Activated naive CD8-positive, alpha-beta T cell treated with anti-CD3 and anti-CD28 coated beads, Interleukin-2, amount 10 ng/mL, durations not matched to agents 7 days and 5 days (primary cell): ENCODE data around the gene MYH15. TPM values are rescaled to one million over a fixed set of nuclear protein-coding genes. Genes with fewer than 3 reads are reported as not detected.
A peak's percentile ranks its signal among the peaks of the same experiment; 100 is the strongest.

Experiments used
- ATAC-seq: fragments of 150-1000 bp; cut with Tn5 transposase; one replicate; pipeline ENCODE4 v1.10.0; 2021; ENCODE audit warnings: low read depth, moderate library complexity
- POLR2A ChIA-PET: fragments of 350-600 bp; sonication (Branson Sonifier 250); formaldehyde crosslinking; loops from one replicate; lab custom pipeline; 2021; ENCODE audit warnings: antibody characterized with exemption; lab: Charles Lee
- DNase-seq: peaks from one replicate; pipeline ENCODE4 v3.0.0; 2021
- H3K27ac Mint-ChIP-seq: one replicate; pipeline ENCODE4 v1.8.0; 2022; ENCODE audit warnings: mild to moderate bottlenecking, mixed read lengths
- H3K27me3 Mint-ChIP-seq: one replicate; pipeline ENCODE4 v1.8.0; 2022; ENCODE audit warnings: mild to moderate bottlenecking, moderate library complexity, mixed read lengths
- H3K36me3 Mint-ChIP-seq: one replicate; pipeline ENCODE4 v1.8.0; 2021; ENCODE audit warnings: mild to moderate bottlenecking, mixed read lengths
- H3K4me1 Mint-ChIP-seq: one replicate; pipeline ENCODE4 v1.8.0; 2021; ENCODE audit warnings: mixed read lengths
- H3K4me3 Mint-ChIP-seq: one replicate; pipeline ENCODE4 v1.8.0; 2022; ENCODE audit warnings: mild to moderate bottlenecking, moderate library complexity, mixed read lengths
- H3K9me3 Mint-ChIP-seq: one replicate; pipeline ENCODE4 v1.8.0; 2021; ENCODE audit warnings: mixed read lengths
- total RNA-seq, 2 experiments: library from RNA; stranded (reverse); gene quantifications; one replicate each; pipeline ENCODE4 v1.2.3, GENCODE V29; 2021

MYH15 gene
- total RNA-seq, 2 experiments from 2014 or later = 0.17 to 0.26 TPM

DNA sequence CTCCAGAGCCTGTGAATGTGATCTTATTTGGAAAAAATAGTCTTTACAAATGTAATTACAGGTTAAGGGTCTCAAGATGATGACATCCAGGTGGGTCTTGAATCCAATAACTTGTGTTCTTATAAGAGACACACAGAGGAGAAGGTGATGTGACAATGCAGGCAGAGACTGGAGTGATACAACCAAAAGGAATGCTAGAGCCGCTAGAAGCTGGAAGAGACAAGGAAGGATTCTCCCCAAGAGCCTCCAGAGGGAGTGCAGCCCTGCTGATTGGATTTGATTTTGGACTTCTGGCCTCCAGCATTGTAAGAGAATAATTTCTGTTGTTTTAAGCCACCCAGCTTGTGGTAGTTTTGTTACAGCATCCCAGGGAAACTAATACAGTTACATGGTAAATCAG is 9.7 kb downstream of the MYH15 start:
- H3K4me1 Mint-ChIP-seq = no peaks in the 10 kb centered on the region
- POLR2A ChIA-PET = no interaction called here
- no peaks in the 10 kb centered on the region for H3K36me3 Mint-ChIP-seq
- no peak overlapping the region for H3K27ac Mint-ChIP-seq
- no peaks in the 10 kb centered on the region for H3K9me3 Mint-ChIP-seq
- DNase-seq (no peak), ATAC-seq (no peak)
- no peak overlapping the region for H3K4me3 Mint-ChIP-seq
- H3K27me3 Mint-ChIP-seq = peaks cover 3% of the 10 kb centered on the region

DNA sequence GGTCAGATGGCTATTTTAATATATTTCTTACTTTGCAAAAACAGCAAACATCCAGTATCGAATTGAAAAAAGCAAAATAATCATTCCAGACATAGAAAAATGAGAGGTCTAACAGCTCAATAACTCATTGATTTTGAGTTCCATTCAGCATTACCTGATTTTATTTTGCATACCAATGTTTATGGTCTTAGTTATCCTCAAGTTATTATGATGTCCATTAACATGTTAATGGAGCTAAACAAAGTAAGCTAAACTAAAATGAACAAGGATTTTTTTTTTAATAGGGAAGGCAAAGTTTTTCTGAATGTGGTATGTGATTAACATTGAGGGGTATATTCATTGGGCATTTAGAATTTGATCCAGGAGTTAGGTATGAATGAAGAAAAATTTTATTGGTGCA is 13.1 kb downstream of the MYH15 start:
- POLR2A ChIA-PET = no interaction called here
- Mint-ChIP-seq H3K27me3 (peaks cover 1% of the 10 kb centered on the region), H3K9me3 (no peaks in the 10 kb centered on the region), H3K4me3 (no peak overlapping the region), H3K36me3 (no peaks in the 10 kb centered on the region), H3K4me1 (no peaks in the 10 kb centered on the region), H3K27ac (no peak overlapping the region)
- no peak for ATAC-seq
- DNase-seq = no peak

DNA sequence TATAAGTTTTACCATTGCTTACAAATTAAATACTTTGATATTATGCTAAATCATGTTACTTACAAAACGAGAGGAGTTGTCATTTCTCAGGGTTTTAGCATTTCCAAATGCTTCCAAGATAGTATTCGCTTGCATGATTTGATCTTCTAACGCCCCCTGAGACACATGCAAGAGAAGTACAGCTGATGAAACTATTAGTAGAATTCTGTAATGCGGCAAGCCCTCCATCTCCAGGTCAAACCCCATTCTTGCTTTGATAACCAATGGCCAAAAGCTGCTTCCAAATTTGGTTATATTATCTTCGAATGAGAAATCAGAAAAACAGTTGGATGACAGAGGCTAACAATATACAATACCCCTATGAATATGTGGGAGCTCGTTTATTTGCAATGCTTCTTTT is 14.7 kb downstream of the MYH15 start:
- no peak overlapping the region for H3K27ac Mint-ChIP-seq
- peaks cover 3% of the 10 kb centered on the region for H3K27me3 Mint-ChIP-seq
- no peaks in the 10 kb centered on the region for H3K4me1 Mint-ChIP-seq
- POLR2A ChIA-PET = no interaction called here
- DNase-seq (no peak), ATAC-seq (no peak)
- H3K9me3 Mint-ChIP-seq = no peaks in the 10 kb centered on the region
- H3K36me3 Mint-ChIP-seq = no peaks in the 10 kb centered on the region
- no peak overlapping the region for H3K4me3 Mint-ChIP-seq

DNA sequence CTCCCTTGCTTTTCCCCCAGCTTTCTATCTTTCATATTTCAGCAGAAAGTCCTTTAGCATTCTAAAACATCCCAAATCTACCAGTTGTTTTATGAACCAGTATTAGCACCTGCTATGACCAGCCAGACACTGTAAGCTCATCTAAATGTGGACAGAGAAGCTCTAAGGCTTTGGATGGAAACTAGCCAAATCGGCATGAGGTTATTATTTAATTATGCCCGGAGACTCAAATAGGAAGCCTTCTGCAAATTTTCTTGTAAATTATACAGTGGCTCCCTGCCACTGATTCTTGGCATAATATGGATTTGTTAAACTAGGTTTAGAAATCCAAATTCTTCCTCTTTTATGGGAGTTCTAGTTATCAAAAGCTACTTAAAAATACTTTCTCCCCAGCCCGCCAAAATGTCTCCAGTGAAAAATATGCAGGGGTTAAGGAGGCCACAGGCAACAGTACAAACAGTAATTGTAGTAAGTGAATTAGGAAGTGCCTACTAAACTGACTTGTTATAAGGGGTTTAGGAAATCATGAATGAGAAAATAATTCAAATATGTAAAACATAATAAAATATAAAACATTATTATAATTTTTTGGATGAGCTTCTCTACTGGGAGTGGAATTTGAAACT is 15.4 kb downstream of the MYH15 start:
- no peak overlapping the region for H3K4me3 Mint-ChIP-seq
- peaks cover 3% of the 10 kb centered on the region for H3K27me3 Mint-ChIP-seq
- no peaks in the 10 kb centered on the region for H3K9me3 Mint-ChIP-seq
- H3K36me3 Mint-ChIP-seq = no peaks in the 10 kb centered on the region
- no peak overlapping the region for H3K27ac Mint-ChIP-seq
- POLR2A ChIA-PET = no interaction called here
- H3K4me1 Mint-ChIP-seq = no peaks in the 10 kb centered on the region
- ATAC-seq (no peak), DNase-seq (no peak)

DNA sequence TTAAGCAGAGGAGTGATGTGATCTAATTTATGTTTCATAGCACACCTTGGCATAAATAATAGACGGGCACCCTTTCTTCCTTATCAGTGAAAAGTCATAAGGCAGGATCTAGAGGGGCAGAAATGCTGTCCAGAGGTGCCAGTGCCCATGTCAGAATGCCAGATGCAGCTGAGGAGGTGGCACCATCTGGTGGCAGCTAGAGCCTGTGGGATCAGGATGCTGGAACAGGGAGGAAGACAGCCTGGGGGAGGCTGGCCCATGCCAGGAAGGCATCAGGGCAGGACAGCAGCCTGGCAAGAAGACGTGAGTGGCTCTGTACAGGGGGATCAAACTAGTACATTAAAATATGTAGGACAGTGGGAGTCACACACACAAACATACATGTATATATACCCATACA is 16.5 kb downstream of the MYH15 start:
- no peak for ATAC-seq
- DNase-seq = no peak

DNA sequence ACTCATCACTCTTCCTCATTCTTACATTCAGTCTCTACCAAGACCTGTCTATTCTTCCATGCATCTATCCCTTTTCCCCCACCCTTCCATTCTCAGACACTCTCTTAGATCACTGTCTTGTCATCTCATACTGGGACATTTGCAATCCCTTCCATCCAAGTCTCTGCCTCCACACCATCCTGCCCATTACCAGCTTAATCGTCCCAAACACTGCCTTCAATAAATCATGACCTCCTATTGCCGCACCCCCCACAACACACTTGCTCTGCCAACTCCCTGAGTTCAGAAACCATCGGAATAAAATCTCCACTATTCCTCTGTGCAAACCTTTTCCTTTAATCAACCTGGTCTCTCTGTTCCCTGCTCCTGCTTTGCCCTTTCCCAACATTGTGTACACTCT is 18.9 kb downstream of the MYH15 start:
- Mint-ChIP-seq H3K27ac (no peak overlapping the region), H3K36me3 (no peaks in the 10 kb centered on the region), H3K4me3 (no peak overlapping the region), H3K4me1 (peaks cover 2% of the 10 kb centered on the region), H3K27me3 (peaks cover 3% of the 10 kb centered on the region), H3K9me3 (no peaks in the 10 kb centered on the region)
- POLR2A ChIA-PET = no interaction called here
- DNase-seq (no peak), ATAC-seq (no peak)

More for the DNA sequence above, 16.5 kb downstream of the MYH15 start:
- H3K4me3 Mint-ChIP-seq = no peak overlapping the region
- POLR2A ChIA-PET = no interaction called here
- H3K9me3 Mint-ChIP-seq = no peaks in the 10 kb centered on the region
- no peak overlapping the region for H3K27ac Mint-ChIP-seq
- peaks cover 3% of the 10 kb centered on the region for H3K27me3 Mint-ChIP-seq
- H3K36me3 Mint-ChIP-seq = no peaks in the 10 kb centered on the region
- H3K4me1 Mint-ChIP-seq = peaks cover 2% of the 10 kb centered on the region

DNA sequence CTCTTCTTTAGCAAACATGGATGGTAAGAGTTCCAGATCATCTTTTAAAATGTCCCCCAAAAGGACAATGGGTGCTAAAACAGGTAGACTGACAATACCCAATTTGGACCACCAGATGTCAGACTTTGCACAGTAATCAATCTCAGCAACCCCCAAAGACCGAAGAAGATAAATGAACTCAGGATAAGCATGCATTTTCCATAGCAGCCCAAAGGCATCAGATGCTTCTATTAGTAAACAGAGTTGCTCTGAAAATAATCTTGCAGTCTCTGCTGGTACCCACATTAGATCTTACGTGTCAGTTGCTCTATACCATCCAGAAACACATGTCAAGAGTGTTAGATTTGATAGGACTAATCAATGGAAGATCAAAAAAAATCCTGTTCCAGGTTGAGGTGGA is 20.6 kb downstream of the MYH15 start:
- no peaks in the 10 kb centered on the region for H3K36me3 Mint-ChIP-seq
- H3K4me3 Mint-ChIP-seq = no peak overlapping the region
- POLR2A ChIA-PET = no interaction called here
- H3K27me3 Mint-ChIP-seq = peaks cover 3% of the 10 kb centered on the region
- ATAC-seq (no peak), DNase-seq (no peak)
- H3K4me1 Mint-ChIP-seq = peaks cover 2% of the 10 kb centered on the region
- no peak overlapping the region for H3K27ac Mint-ChIP-seq
- H3K9me3 Mint-ChIP-seq = no peaks in the 10 kb centered on the region

DNA sequence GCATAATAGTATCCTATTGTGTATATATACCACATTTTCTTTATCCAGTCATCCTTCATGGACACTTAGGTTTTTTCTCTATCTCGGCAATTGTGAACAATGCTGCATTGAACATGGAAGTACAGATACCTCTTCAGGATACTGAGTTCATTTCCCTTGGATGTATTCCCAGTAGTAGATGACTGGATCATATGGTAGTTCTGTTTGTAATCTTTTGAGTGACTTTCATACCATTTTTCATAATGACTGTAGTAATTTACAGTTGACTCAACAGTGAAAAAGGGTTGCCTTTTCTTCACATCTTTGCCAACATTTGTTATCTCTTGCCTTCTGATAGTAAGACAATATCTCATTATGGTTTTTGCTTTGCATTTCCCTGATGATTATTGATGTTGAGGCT is 21.8 kb downstream of the MYH15 start:
- POLR2A ChIA-PET = no interaction called here
- H3K36me3 Mint-ChIP-seq = no peaks in the 10 kb centered on the region
- H3K4me1 Mint-ChIP-seq = peaks cover 2% of the 10 kb centered on the region
- no peak overlapping the region for H3K27ac Mint-ChIP-seq
- peaks cover 3% of the 10 kb centered on the region for H3K27me3 Mint-ChIP-seq
- no peaks in the 10 kb centered on the region for H3K9me3 Mint-ChIP-seq
- ATAC-seq (no peak), DNase-seq (no peak)
- no peak overlapping the region for H3K4me3 Mint-ChIP-seq

DNA sequence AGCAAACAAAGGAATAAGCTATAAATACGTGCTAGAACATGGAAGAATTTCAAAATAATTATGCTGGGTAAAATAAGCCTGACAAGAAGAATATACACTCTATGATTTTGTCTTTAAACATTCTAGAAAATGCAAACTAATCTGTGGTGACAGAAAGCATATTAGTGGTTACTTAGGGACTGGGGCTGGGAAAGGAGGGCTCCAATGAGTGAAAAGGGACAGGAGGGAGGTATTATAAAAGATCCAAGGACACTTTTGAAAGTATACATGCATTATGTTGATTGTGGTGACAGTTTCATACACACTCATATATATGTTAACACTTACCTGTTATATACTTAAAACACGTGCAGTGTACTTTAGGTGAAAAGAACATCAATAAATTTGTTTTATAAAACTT is 23.0 kb downstream of the MYH15 start:
- Mint-ChIP-seq H3K4me3 (no peak overlapping the region), H3K27ac (no peak overlapping the region), H3K9me3 (no peaks in the 10 kb centered on the region), H3K36me3 (no peaks in the 10 kb centered on the region), H3K4me1 (peaks cover 2% of the 10 kb centered on the region), H3K27me3 (peaks cover 3% of the 10 kb centered on the region)
- DNase-seq (no peak), ATAC-seq (no peak)
- POLR2A ChIA-PET = no interaction called here

DNA sequence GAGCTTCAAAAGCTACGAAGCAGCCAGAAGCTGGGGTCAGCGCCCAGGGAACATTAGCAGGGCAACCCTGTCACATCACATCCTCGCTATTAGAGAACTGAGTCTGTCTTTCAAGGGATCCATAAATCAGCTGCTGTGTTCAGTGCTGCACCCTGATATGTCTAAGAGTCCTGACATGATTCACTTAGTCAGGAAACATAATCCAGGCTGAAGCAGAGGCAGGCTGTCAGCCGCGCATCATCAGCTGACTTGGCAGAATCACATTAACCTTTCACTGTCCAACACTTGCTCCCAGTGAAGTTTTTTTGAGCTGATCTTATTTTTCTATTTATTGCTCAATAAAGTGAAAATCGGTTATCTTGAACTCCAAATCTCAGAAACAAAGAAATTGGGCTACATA is 23.5 kb downstream of the MYH15 start:
- POLR2A ChIA-PET = no interaction called here
- DNase-seq (no peak), ATAC-seq (no peak)
- H3K27ac Mint-ChIP-seq = no peak overlapping the region
- peaks cover 2% of the 10 kb centered on the region for H3K4me1 Mint-ChIP-seq
- H3K9me3 Mint-ChIP-seq = no peaks in the 10 kb centered on the region
- no peaks in the 10 kb centered on the region for H3K27me3 Mint-ChIP-seq
- no peak overlapping the region for H3K4me3 Mint-ChIP-seq
- H3K36me3 Mint-ChIP-seq = no peaks in the 10 kb centered on the region

DNA sequence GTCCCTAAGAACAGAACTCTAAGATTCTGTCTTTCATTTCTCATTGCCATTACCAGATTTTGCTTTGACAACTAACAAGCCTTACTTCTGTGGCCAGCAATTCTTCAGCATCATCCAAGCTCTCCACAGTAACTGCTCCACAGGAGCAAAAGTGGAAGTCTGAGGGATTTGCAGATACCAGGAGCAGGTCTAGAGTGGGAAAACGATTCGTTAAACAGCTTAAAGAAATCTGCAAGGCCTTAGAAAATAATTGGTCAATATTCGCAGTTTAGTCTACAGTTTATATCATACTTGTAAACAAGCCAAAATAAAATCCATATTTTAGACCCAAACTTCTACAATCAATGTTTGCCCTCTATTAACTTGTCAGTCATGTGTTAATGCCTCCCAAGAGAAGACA is 24.1 kb downstream of the MYH15 start:
- Mint-ChIP-seq H3K27me3 (no peaks in the 10 kb centered on the region), H3K4me3 (no peak overlapping the region), H3K9me3 (no peaks in the 10 kb centered on the region), H3K27ac (no peak overlapping the region), H3K36me3 (no peaks in the 10 kb centered on the region), H3K4me1 (peaks cover 2% of the 10 kb centered on the region)
- POLR2A ChIA-PET = no interaction called here
- no peak for ATAC-seq
- DNase-seq = no peak

DNA sequence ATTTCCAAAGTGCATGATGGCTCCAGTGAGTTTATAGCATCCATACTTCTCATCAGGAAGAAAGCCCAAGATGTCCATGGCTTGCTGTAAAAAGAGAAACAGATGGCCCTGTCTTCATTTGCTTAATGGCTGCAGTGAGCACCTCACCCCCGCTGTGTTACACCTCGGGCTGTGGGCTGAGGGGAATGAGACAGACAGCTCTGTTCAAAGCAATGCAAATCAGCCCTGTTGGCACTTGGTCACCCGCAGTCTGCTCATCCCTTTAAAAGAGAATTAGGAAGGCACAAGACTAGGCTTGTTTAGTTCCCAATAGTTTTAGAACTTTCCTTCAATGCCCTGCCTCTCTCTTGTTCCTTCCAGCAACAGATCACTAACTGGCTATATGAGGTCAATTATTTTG is 25.2 kb downstream of the MYH15 start:
- no peak overlapping the region for H3K27ac Mint-ChIP-seq
- no peak for ATAC-seq
- H3K4me3 Mint-ChIP-seq = no peak overlapping the region
- POLR2A ChIA-PET = interaction anchor here (0.7 kb wide), 1 partner anchor 706 kb away, joined by 3 read pairs; no protein-coding TSS in a partner anchor
- no peaks in the 10 kb centered on the region for H3K27me3 Mint-ChIP-seq
- peaks cover 2% of the 10 kb centered on the region for H3K4me1 Mint-ChIP-seq
- no peak for DNase-seq
- H3K9me3 Mint-ChIP-seq = no peaks in the 10 kb centered on the region
- H3K36me3 Mint-ChIP-seq = no peaks in the 10 kb centered on the region

DNA sequence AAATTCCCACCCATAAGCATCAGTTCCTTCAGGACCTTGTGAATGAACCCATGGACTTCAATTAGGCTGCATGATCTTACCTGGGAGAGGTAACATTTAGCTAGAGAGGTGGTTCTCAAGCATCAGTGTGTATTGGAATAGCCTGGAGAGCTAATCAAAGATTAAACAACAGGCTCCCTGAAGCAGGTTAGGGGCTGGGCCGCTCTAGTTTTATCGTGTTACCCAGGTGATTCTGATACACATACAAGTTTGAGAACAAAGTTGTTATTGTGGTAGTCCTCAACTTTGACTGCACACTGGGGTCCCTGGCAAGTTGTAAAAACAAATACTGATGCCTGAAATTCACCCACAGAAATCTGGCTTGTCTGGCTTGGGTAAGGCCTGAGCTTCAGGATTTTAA is 31.2 kb downstream of the MYH15 start:
- Mint-ChIP-seq H3K9me3 (no peaks in the 10 kb centered on the region), H3K4me3 (no peak overlapping the region), H3K27me3 (no peaks in the 10 kb centered on the region), H3K27ac (no peak overlapping the region), H3K36me3 (no peaks in the 10 kb centered on the region), H3K4me1 (peaks cover 2% of the 10 kb centered on the region)
- ATAC-seq (no peak), DNase-seq (no peak)
- POLR2A ChIA-PET = no interaction called here

DNA sequence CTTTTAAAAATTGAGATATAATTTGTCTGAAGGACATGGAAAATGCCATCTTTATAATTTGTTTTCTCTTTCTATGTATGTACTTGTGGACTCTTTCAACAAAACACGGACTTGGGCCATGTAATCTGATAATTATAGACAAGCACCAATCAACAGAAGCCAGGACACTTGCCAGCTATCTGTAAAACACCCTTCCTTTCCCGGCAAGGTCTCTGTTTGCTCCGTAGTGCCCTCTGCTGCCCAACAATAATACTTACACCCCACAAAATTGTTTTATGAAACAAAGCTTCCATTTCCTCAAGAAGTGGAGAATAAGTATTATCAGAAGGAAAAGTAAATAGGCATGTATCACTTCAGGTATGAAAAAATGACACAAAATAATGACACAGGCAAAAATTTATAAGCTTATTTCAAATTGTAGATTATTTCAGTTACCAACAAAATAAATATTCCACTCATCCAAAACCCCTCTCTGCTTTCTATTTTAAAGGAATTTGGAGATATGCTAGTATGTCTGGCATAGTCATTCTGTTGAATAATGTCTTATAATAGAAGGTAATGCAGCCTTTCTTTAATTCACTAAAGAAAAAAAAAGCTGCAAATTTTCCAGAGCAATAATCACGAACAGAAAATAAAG is 32.8 kb downstream of the MYH15 start:
- Mint-ChIP-seq H3K4me3 (no peak overlapping the region), H3K36me3 (no peaks in the 10 kb centered on the region), H3K9me3 (no peaks in the 10 kb centered on the region), H3K27me3 (peaks cover 2% of the 10 kb centered on the region), H3K27ac (no peak overlapping the region), H3K4me1 (peaks cover 2% of the 10 kb centered on the region)
- ATAC-seq = peak; percentile 54
- DNase-seq = peak; percentile 58
- POLR2A ChIA-PET = interaction anchor here (1.0 to 1.1 kb wide), 2 partner anchors 324 to 352 kb away, joined by 3 to 4 read pairs; no protein-coding TSS in a partner anchor
